LNCAP (cell line): ENCODE measurements around the gene PBXIP1.

Experiments
- TF ChIP-seq, protein P1 (sequence below): fragments of 450-650 bp; IDR thresholded peaks from 2 replicates; pipeline ENCODE4 v1.5.1; 2017; ENCODE audit warnings: mild to moderate bottlenecking

PBXIP1 gene

DNA sequence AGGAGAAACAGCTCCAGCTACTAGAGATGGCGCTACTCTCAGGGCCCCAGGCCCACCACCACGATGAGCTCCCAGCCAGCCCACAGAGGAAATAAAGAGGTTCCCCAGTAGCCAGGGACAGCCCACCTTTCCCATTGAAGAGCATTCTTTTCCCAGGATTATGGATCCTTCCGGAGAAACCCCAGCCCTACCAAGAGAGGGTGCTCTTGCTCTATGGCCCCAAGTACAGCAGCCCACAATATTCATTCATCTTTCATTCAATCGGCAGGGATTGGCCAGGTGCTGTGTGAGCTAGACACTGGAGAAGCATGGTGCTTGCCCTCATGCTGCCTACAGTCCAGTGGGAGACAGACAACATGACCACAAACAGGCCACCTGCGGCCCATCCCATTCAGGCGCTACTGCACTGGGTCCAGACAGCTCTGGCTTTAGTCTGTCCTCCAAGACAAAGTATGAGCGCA lies 49.2 kb downstream of the PBXIP1 start:
- TF ChIP-seq, protein P1, sequence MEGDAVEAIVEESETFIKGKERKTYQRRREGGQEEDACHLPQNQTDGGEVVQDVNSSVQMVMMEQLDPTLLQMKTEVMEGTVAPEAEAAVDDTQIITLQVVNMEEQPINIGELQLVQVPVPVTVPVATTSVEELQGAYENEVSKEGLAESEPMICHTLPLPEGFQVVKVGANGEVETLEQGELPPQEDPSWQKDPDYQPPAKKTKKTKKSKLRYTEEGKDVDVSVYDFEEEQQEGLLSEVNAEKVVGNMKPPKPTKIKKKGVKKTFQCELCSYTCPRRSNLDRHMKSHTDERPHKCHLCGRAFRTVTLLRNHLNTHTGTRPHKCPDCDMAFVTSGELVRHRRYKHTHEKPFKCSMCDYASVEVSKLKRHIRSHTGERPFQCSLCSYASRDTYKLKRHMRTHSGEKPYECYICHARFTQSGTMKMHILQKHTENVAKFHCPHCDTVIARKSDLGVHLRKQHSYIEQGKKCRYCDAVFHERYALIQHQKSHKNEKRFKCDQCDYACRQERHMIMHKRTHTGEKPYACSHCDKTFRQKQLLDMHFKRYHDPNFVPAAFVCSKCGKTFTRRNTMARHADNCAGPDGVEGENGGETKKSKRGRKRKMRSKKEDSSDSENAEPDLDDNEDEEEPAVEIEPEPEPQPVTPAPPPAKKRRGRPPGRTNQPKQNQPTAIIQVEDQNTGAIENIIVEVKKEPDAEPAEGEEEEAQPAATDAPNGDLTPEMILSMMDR, result no peak

DNA sequence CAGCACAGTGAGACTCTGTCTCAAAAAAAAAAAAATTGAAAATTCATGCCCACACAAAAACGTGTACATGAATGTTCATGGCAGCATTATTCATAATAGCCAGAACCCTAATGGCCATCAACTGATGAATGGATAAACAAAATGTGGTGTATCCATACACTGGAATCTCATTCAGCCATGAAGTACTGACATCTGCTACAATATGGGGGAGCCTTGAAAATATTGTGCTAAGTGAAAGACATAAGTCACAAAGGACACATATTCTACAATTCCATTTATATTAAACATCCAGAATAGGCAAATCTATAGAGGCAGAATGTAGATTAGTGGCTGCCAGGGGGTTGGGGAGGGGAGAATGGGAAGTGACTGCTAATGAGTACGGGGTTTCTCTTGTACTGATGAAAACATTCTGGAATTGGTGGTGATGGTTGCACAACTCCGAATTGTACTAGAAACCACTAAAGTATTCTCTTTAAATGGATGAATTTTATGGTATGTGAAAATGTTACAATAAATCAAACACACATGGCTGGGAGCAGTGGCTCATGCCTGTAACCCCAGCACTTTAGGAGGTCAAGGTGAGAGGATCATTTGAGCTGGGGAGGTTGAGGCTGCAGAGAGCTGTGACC lies 52.8 kb downstream of the PBXIP1 start:
- TF ChIP-seq, protein P1, result no peak

DNA sequence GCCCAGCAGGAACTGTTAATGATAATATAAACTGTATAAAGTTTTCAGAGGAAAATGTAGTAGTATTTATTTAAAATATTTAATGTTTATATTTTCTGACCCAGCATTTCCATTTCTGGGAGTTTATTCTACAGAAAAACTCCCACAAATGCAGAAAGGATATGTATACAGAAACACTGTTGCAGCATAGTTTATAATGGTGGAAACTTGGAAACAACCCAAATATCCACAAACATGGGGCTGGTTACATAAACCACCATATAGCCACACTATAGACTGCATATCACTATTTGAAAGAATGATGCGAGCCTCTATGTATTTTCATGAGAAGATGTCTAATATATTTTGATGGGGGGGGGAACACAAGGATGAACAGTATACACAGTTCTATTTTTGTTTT lies 54.3 kb downstream of the PBXIP1 start:
- TF ChIP-seq, protein P1, result no peak

GRCh38 chr1:154899041-154899440 lies 56.9 kb downstream of the PBXIP1 start:
- TF ChIP-seq, protein P1, result no peak

- TF ChIP-seq, protein P1, result no peak
Observed at GRCh38 chr1:154896771-154897286, 59.1 kb downstream of the PBXIP1 start.

DNA sequence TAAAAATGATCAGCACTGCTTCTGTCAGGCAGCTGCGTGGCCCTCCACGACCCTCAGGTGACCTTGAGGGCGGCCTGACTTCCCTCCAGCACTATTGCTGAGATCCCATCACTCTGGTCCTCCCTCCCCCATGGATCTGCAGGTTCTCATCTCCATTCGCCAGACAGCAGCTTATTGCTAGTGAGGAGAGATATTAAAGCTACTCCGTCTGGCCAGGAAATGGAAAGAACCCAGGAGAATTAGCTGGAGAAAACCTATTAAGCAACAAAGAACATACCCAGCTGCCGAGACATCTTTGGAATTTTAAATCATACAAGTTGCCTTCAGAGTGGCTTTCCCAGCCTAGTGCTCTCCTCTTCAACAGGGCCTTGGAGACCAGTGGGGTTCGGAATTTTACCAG lies 60.1 kb downstream of the PBXIP1 start:
- TF ChIP-seq, protein P1, result no peak
